H9 (cell line): ENCODE measurements around the gene EXOC3. TPM values are rescaled to one million over a fixed set of nuclear protein-coding genes. Genes with fewer than 3 reads are reported as not detected.
"Not testable (repeated sequence)": the region's sequence is repeated elsewhere in the genome, so short reads cannot be mapped to it uniquely, and the experiment has no call there.

Source experiments
- DNase-seq: peaks from one replicate; pipeline ENCODE4 v3.0.0-alpha.2; 2017
- H2AFZ ChIP-seq: one replicate; pipeline ENCODE4 v1.6.1; 2013; ENCODE audit warnings: mild to moderate bottlenecking, low read length, control low read depth, moderate library complexity
- H2AK5ac ChIP-seq: 2 replicates; pipeline ENCODE4 v1.6.1; 2013; ENCODE audit warnings: low read length, control low read depth, mixed read lengths; ENCODE audit not compliant: insufficient read length
- H2BK120ac ChIP-seq: one replicate; pipeline ENCODE4 v1.6.1; 2013; ENCODE audit warnings: low read depth, mild to moderate bottlenecking, low read length, control low read depth, inconsistent platforms; ENCODE audit not compliant: poor library complexity, severe bottlenecking
- H2BK12ac ChIP-seq: 2 replicates; pipeline ENCODE4 v1.6.1; 2013; ENCODE audit warnings: low read length, control low read depth, mixed read lengths, low read depth; ENCODE audit not compliant: insufficient read length
- H2BK15ac ChIP-seq: 2 replicates; pipeline ENCODE4 v1.6.1; 2013; ENCODE audit warnings: low read depth, low read length, control low read depth
- H2BK20ac ChIP-seq: one replicate; pipeline ENCODE4 v1.6.1; 2013; ENCODE audit warnings: low read depth, mild to moderate bottlenecking, low read length, control low read depth, inconsistent platforms; ENCODE audit not compliant: poor library complexity, severe bottlenecking
- H2BK5ac ChIP-seq: 2 replicates; pipeline ENCODE4 v1.6.1; 2013; ENCODE audit warnings: low read length, control low read depth, mixed read lengths; ENCODE audit not compliant: insufficient read length
- H3K14ac ChIP-seq: 2 replicates; pipeline ENCODE4 v1.6.1; 2013; ENCODE audit warnings: low read length, control low read depth; ENCODE audit not compliant: insufficient read depth
- H3K18ac ChIP-seq: 2 replicates; pipeline ENCODE4 v1.6.1; 2013; ENCODE audit warnings: low read depth, mild to moderate bottlenecking, mixed read lengths, low read length, control low read depth; ENCODE audit not compliant: insufficient read length
- H3K23ac ChIP-seq: 2 replicates; pipeline ENCODE4 v1.6.1; 2013; ENCODE audit warnings: low read length, control low read depth, mixed read lengths, low read depth; ENCODE audit not compliant: insufficient read length
- H3K23me2 ChIP-seq: 2 replicates; pipeline ENCODE4 v1.6.1; 2013; ENCODE audit warnings: low read depth, mild to moderate bottlenecking, mixed read lengths, low read length, control low read depth; ENCODE audit not compliant: insufficient read length, poor library complexity, severe bottlenecking
- H3K27ac ChIP-seq: 2 replicates; pipeline ENCODE4 v1.5.1; 2013; ENCODE audit warnings: low read length, control low read depth, mixed read lengths, low read depth; ENCODE audit not compliant: insufficient read length
- H3K27me3 ChIP-seq: 2 replicates; pipeline ENCODE4 v1.6.1; 2013; ENCODE audit warnings: low read length, control low read depth, inconsistent platforms; ENCODE audit not compliant: insufficient read depth
- H3K4ac ChIP-seq: 2 replicates; pipeline ENCODE4 v1.6.1; 2013; ENCODE audit warnings: low read depth, mild to moderate bottlenecking, control low read depth, inconsistent platforms, low read length, moderate library complexity
- H3K4me1 ChIP-seq: 2 replicates; pipeline ENCODE4 v1.6.1; 2013; ENCODE audit warnings: low read length, control low read depth, inconsistent platforms; ENCODE audit not compliant: insufficient read depth
- H3K4me2 ChIP-seq: 2 replicates; pipeline ENCODE4 v1.6.1; 2013; ENCODE audit warnings: low read length, control low read depth, mixed read lengths; ENCODE audit not compliant: insufficient read length, insufficient read depth
- H3K56ac ChIP-seq: 2 replicates; pipeline ENCODE4 v1.6.1; 2013; ENCODE audit warnings: low read depth, mild to moderate bottlenecking, mixed read lengths, low read length, control low read depth; ENCODE audit not compliant: insufficient read length
- H3K79me1 ChIP-seq: 2 replicates; pipeline ENCODE4 v1.6.1; 2013; ENCODE audit warnings: low read depth, mild to moderate bottlenecking, moderate library complexity, low read length, control low read depth, inconsistent platforms; ENCODE audit not compliant: insufficient read depth, poor library complexity, severe bottlenecking
- H3K79me2 ChIP-seq: 2 replicates; pipeline ENCODE4 v1.6.1; 2013; ENCODE audit warnings: low read length, control low read depth, inconsistent platforms; ENCODE audit not compliant: insufficient read depth
- H3K9ac ChIP-seq: 2 replicates; pipeline ENCODE4 v1.6.1; 2013; ENCODE audit warnings: low read length, control low read depth, mixed read lengths; ENCODE audit not compliant: insufficient read length; ENCODE audit errors: extremely low read depth
- H3K9me3 ChIP-seq: one replicate; pipeline ENCODE4 v1.6.1; 2013; ENCODE audit warnings: low read depth, low read length, inconsistent platforms; ENCODE audit not compliant: control insufficient read depth
- H3T11ph ChIP-seq: one replicate; pipeline ENCODE4 v1.6.1; 2013; ENCODE audit warnings: mild to moderate bottlenecking, low read length, control low read depth, inconsistent platforms
- H4K20me1 ChIP-seq: one replicate; pipeline ENCODE4 v1.6.1; 2013; ENCODE audit not compliant: control insufficient read depth, insufficient read length, insufficient read depth
- H4K5ac ChIP-seq: 2 replicates; pipeline ENCODE4 v1.6.1; 2013; ENCODE audit warnings: low read depth, mild to moderate bottlenecking, mixed read lengths, low read length, control low read depth; ENCODE audit not compliant: insufficient read length
- H4K8ac ChIP-seq: replicated peaks from 2 replicates; pipeline ENCODE4 v1.6.1; 2013; ENCODE audit warnings: low read length, control low read depth, mixed read lengths, low read depth; ENCODE audit not compliant: insufficient read length
- H4K91ac ChIP-seq: 2 replicates; pipeline ENCODE4 v1.6.1; 2013; ENCODE audit warnings: low read depth, mild to moderate bottlenecking, moderate library complexity, mixed read lengths, low read length, control low read depth; ENCODE audit not compliant: insufficient read length
- H3K27ac Mint-ChIP-seq, 3 experiments: 2 replicates in 2 of 3; 3 replicates in 1 of 3; pipeline ENCODE4 v1.8.0; 2020 to 2021; ENCODE audit warnings: mixed read lengths in 3 of 3, mild to moderate bottlenecking in 1 of 3, moderate library complexity in 1 of 3
- H3K27me3 Mint-ChIP-seq: 2 replicates; pipeline ENCODE4 v1.8.0; 2021; ENCODE audit warnings: low read depth, mild to moderate bottlenecking, moderate library complexity, mixed read lengths
- H3K36me3 Mint-ChIP-seq, 3 experiments: 2 replicates in 2 of 3; 3 replicates in 1 of 3; pipeline ENCODE4 v1.8.0; 2020 to 2021; ENCODE audit warnings: low read depth in 3 of 3, mixed read lengths in 3 of 3; ENCODE audit not compliant: insufficient read depth in 1 of 3
- H3K4me1 Mint-ChIP-seq, 2 experiments: 2 replicates each; pipeline ENCODE4 v1.8.0; 2020; ENCODE audit warnings: mixed read lengths in 2 of 2
- H3K4me3 Mint-ChIP-seq, 2 experiments: 2 replicates in 1 of 2; 3 replicates in 1 of 2; pipeline ENCODE4 v1.8.0; 2020 to 2021; ENCODE audit warnings: mild to moderate bottlenecking in 2 of 2, mixed read lengths in 2 of 2, moderate library complexity in 1 of 2
- H3K9me3 Mint-ChIP-seq, 2 experiments: 2 replicates in 1 of 2; 3 replicates in 1 of 2; pipeline ENCODE4 v1.8.0; 2020; ENCODE audit warnings: mild to moderate bottlenecking in 2 of 2, mixed read lengths in 2 of 2, moderate library complexity in 1 of 2
- WGBS: extraction: QIAGEN DNeasy Blood & Tissue Kit; methylation state at CpG from one replicate; pipeline ENCODE4 v1.1.7; 2013; ENCODE audit warnings: missing lambda C conversion rate, low lambda C conversion rate, mixed read lengths; ENCODE audit not compliant: insufficient read length; ENCODE audit errors: extremely low coverage; 5-methylcytosine and 5-hydroxymethylcytosine counted together
- total RNA-seq: library from RNA; stranded (reverse); gene quantifications from 2 replicates; pipeline ENCODE4 v1.2.1, GENCODE V29; 2021
- TF ChIP-seq, protein P1 (sequence below): fragments of 200-600 bp; sonication (generic); conservative IDR thresholded peaks from 3 replicates; pipeline ENCODE4 v1.8.0; 2021; ENCODE audit warnings: antibody characterized with exemption, mild to moderate bottlenecking

Gene EXOC3
- total RNA-seq, 1 experiment from 2014 or later = 36.7 TPM

DNA sequence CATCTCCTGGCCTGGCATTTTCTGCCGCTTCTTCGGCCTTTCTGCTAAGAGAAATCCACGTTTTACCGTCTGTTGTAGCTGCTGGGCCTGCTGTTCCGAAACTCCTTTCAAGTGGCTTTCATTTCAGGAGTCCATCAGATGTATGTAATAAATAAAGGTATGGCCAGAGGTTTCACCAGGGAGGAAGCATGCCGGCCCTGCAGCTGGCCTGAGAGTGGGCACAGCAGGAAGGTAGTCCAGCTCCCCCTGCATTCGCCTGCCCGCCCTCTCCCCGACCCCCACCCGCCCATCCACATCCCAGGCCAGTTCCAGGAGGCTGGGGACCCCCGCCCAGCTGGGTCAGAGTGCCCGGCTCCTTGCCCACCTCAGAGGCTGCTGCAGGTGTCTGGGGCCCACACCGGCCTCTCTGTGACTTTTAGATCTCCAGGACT, 46.4 kb upstream of the EXOC3 start:
- Histone ChIP-seq H4K5ac (no peak overlapping the region), H3K79me1 (no peaks in the 10 kb centered on the region), H4K8ac (no peak overlapping the region), H3K9ac (no peak overlapping the region), H3K23ac (no peak overlapping the region), H4K20me1 (no peaks in the 10 kb centered on the region), H3K56ac (no peak overlapping the region), H3K18ac (no peak overlapping the region), H3K4me2 (no peak overlapping the region), H2BK20ac (no peak overlapping the region), H3K14ac (no peak overlapping the region), H2AK5ac (no peak overlapping the region), H3T11ph (no peak overlapping the region), H2BK15ac (no peak overlapping the region), H3K9me3 (no peaks in the 10 kb centered on the region), H2BK5ac (no peak overlapping the region), H3K23me2 (no peaks in the 10 kb centered on the region), H3K27ac (no peak overlapping the region), H2AFZ (no peak overlapping the region), H3K4me1 (no peaks in the 10 kb centered on the region), H2BK120ac (no peak overlapping the region), H2BK12ac (no peak overlapping the region), H3K27me3 (no peaks in the 10 kb centered on the region), H3K4ac (no peak overlapping the region), H3K79me2 (no peaks in the 10 kb centered on the region), H4K91ac (no peak overlapping the region)
- Mint-ChIP-seq H3K27me3 (peaks cover 10% of the 10 kb centered on the region), H3K36me3 (peaks cover 0 to 3% (median 0%) of the 10 kb centered on the region in 3 experiments; a peak in 2 of 7 replicates), H3K4me1 (peaks cover 23 to 40% of the 10 kb centered on the region in 2 experiments), H3K4me3 (no peak overlapping the region; a peak in 1 of 5 replicates), H3K27ac (no peak overlapping the region), H3K9me3 (no peaks in the 10 kb centered on the region; a peak in 2 of 5 replicates)
- no peak for DNase-seq
- no CpG with 5 or more reads among the region's 13 CpGs for WGBS
- TF ChIP-seq, protein P1, sequence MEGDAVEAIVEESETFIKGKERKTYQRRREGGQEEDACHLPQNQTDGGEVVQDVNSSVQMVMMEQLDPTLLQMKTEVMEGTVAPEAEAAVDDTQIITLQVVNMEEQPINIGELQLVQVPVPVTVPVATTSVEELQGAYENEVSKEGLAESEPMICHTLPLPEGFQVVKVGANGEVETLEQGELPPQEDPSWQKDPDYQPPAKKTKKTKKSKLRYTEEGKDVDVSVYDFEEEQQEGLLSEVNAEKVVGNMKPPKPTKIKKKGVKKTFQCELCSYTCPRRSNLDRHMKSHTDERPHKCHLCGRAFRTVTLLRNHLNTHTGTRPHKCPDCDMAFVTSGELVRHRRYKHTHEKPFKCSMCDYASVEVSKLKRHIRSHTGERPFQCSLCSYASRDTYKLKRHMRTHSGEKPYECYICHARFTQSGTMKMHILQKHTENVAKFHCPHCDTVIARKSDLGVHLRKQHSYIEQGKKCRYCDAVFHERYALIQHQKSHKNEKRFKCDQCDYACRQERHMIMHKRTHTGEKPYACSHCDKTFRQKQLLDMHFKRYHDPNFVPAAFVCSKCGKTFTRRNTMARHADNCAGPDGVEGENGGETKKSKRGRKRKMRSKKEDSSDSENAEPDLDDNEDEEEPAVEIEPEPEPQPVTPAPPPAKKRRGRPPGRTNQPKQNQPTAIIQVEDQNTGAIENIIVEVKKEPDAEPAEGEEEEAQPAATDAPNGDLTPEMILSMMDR = no peak

DNA sequence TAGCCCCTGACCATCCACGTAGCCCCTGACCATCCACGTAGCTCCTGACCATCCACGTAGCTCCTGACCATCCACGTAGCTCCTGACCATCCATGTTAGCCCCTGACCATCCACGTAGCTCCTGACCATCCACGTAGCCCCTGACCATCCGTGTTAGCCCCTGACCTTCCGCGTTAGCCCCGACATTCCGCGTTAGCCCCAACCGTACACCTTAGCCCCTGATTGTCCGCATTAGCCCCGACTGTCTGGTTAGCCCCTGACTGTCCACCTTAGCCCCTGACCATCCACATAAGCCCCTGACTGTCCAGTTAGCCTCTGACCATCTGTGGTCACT, 44.9 kb upstream of the EXOC3 start:
- H4K5ac ChIP-seq, H3K27ac ChIP-seq, H3K4ac ChIP-seq, H3K56ac ChIP-seq, H2BK120ac ChIP-seq, H3K9me3 ChIP-seq, H3K27me3 ChIP-seq, H4K8ac ChIP-seq, H4K91ac ChIP-seq, H4K20me1 ChIP-seq, H3K23ac ChIP-seq, H2BK15ac ChIP-seq, H3K4me3 Mint-ChIP-seq, H3K36me3 Mint-ChIP-seq, H3K18ac ChIP-seq, H3K9ac ChIP-seq, H3K79me2 ChIP-seq, H2AFZ ChIP-seq, H3K4me2 ChIP-seq, DNase-seq, H3K14ac ChIP-seq, H3K9me3 Mint-ChIP-seq, H2BK20ac ChIP-seq, H2BK5ac ChIP-seq, H3K27ac Mint-ChIP-seq, H3K79me1 ChIP-seq, H2AK5ac ChIP-seq, H2BK12ac ChIP-seq, H3T11ph ChIP-seq, H3K4me1 ChIP-seq, H3K23me2 ChIP-seq: not testable (repeated sequence)
- peaks cover 15 to 33% of the 10 kb centered on the region in 2 experiments for H3K4me1 Mint-ChIP-seq
- peaks cover 22% of the 10 kb centered on the region for H3K27me3 Mint-ChIP-seq
- WGBS = no CpG with 5 or more reads among the region's 15 CpGs
